Peyer's patch (tissue), 4 donors: ENCODE measurements around the gene AP1B1.

ENCODE experiments used
- POLR2A ChIP-seq, 2 donors: fragments of 450-650 bp; IDR thresholded peaks; one replicate each; pipeline ENCODE4 v1.5.1; 2017; ENCODE audit warnings: antibody characterized with exemption in 2 of 2, mild to moderate bottlenecking in 2 of 2, moderate library complexity in 2 of 2
- TF ChIP-seq, protein P1 (sequence below), 6 experiments: fragments of 450-650 bp in 4 of 6; fragments of 200-600 bp in 2 of 6; sonication (generic) in 1 of 6; IDR thresholded peaks; one replicate each; pipeline ENCODE4 v1.5.1; 2017 to 2019; ENCODE audit warnings: antibody characterized with exemption in 6 of 6, mild to moderate bottlenecking in 3 of 6, moderate library complexity in 1 of 6

GRCh38 chr22:29386708-29387107, 1.7 kb downstream of the AP1B1 start:
- TF ChIP-seq, protein P1, sequence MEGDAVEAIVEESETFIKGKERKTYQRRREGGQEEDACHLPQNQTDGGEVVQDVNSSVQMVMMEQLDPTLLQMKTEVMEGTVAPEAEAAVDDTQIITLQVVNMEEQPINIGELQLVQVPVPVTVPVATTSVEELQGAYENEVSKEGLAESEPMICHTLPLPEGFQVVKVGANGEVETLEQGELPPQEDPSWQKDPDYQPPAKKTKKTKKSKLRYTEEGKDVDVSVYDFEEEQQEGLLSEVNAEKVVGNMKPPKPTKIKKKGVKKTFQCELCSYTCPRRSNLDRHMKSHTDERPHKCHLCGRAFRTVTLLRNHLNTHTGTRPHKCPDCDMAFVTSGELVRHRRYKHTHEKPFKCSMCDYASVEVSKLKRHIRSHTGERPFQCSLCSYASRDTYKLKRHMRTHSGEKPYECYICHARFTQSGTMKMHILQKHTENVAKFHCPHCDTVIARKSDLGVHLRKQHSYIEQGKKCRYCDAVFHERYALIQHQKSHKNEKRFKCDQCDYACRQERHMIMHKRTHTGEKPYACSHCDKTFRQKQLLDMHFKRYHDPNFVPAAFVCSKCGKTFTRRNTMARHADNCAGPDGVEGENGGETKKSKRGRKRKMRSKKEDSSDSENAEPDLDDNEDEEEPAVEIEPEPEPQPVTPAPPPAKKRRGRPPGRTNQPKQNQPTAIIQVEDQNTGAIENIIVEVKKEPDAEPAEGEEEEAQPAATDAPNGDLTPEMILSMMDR (IDR thresholded peaks at IDR 0.05), result no peak
- no peak for TF ChIP-seq POLR2A (IDR thresholded peaks at IDR 0.05)
